ENCODE data around the gene CHCHD3. TPM values are rescaled to one million over a fixed set of nuclear protein-coding genes. Genes with fewer than 3 reads are reported as not detected.

Gene CHCHD3
- total RNA-seq, 1 donor from 2014 or later: 107 TPM

- H3K36me3 Mint-ChIP-seq (ENCODE audit: low read depth): peaks cover 28% of the 10 kb centered on the region
- no peak for TF ChIP-seq CTCF (conservative IDR thresholded peaks at IDR 0.05)
- peaks cover 7% of the 10 kb centered on the region for H3K4me1 Mint-ChIP-seq
- H3K9me3 Mint-ChIP-seq: no peaks in the 10 kb centered on the region
- no peak overlapping the region for H3K27ac Mint-ChIP-seq (ENCODE audit: unreplicated experiment)
- DNase-seq (ENCODE audit: low read depth, low spot score): no peak
- H3K4me3 Mint-ChIP-seq: no peak overlapping the region
- no peaks in the 10 kb centered on the region for H3K27me3 Mint-ChIP-seq (ENCODE audit: low read depth)
Measured at GRCh38 chr7:133064082-133064820, 17.6 kb downstream of the CHCHD3 start.

- H3K4me1 Mint-ChIP-seq: peaks cover 7% of the 10 kb centered on the region
- DNase-seq (ENCODE audit: low read depth, low spot score): no peak
- no peaks in the 10 kb centered on the region for H3K9me3 Mint-ChIP-seq
- H3K4me3 Mint-ChIP-seq: no peak overlapping the region
- no peak for TF ChIP-seq CTCF (conservative IDR thresholded peaks at IDR 0.05)
- peaks cover 17% of the 10 kb centered on the region for H3K36me3 Mint-ChIP-seq (ENCODE audit: low read depth)
- H3K27ac Mint-ChIP-seq (ENCODE audit: unreplicated experiment): no peak overlapping the region
- H3K27me3 Mint-ChIP-seq (ENCODE audit: low read depth): no peaks in the 10 kb centered on the region
Measured at GRCh38 chr7:133061792-133062191, 20.1 kb downstream of the CHCHD3 start.

- no peak overlapping the region for H3K4me3 Mint-ChIP-seq
- no peak for DNase-seq (ENCODE audit: low read depth, low spot score)
- H3K27ac Mint-ChIP-seq (ENCODE audit: unreplicated experiment): no peak overlapping the region
- H3K4me1 Mint-ChIP-seq: peaks cover 8% of the 10 kb centered on the region
- peaks cover 13% of the 10 kb centered on the region for H3K36me3 Mint-ChIP-seq (ENCODE audit: low read depth)
- no peak for TF ChIP-seq CTCF (conservative IDR thresholded peaks at IDR 0.05)
- no peaks in the 10 kb centered on the region for H3K9me3 Mint-ChIP-seq
- no peaks in the 10 kb centered on the region for H3K27me3 Mint-ChIP-seq (ENCODE audit: low read depth)
Measured at GRCh38 chr7:133061357-133061756, 20.5 kb downstream of the CHCHD3 start.

- Mint-ChIP-seq H3K27ac (ENCODE audit: unreplicated experiment) (no peak overlapping the region), H3K36me3 (ENCODE audit: low read depth) (peaks cover 13% of the 10 kb centered on the region), H3K27me3 (ENCODE audit: low read depth) (no peaks in the 10 kb centered on the region), H3K4me3 (no peak overlapping the region), H3K4me1 (peaks cover 12% of the 10 kb centered on the region), H3K9me3 (no peaks in the 10 kb centered on the region)
- no peak for TF ChIP-seq CTCF (conservative IDR thresholded peaks at IDR 0.05)
- DNase-seq (ENCODE audit: low read depth, low spot score): no peak
Measured at GRCh38 chr7:133060004-133060403, 21.9 kb downstream of the CHCHD3 start.

GRCh38 chr7:133059263-133059662 is 22.6 kb downstream of the CHCHD3 start:
- DNase-seq (ENCODE audit: low read depth, low spot score): no peak
- Mint-ChIP-seq H3K9me3 (no peaks in the 10 kb centered on the region), H3K4me1 (peaks cover 16% of the 10 kb centered on the region), H3K27ac (ENCODE audit: unreplicated experiment) (no peak overlapping the region), H3K36me3 (ENCODE audit: low read depth) (peaks cover 13% of the 10 kb centered on the region), H3K4me3 (no peak overlapping the region), H3K27me3 (ENCODE audit: low read depth) (no peaks in the 10 kb centered on the region)
- TF ChIP-seq CTCF (conservative IDR thresholded peaks at IDR 0.05): no peak

Measured in neural crest cell (in vitro differentiated cells).